ENCODE data around the gene FNDC5. TPM values are rescaled to one million over a fixed set of nuclear protein-coding genes. Genes with fewer than 3 reads are reported as not detected.

The FNDC5 gene
- total RNA-seq, 1 experiment from 2014 or later, result 4.5 TPM

DNA sequence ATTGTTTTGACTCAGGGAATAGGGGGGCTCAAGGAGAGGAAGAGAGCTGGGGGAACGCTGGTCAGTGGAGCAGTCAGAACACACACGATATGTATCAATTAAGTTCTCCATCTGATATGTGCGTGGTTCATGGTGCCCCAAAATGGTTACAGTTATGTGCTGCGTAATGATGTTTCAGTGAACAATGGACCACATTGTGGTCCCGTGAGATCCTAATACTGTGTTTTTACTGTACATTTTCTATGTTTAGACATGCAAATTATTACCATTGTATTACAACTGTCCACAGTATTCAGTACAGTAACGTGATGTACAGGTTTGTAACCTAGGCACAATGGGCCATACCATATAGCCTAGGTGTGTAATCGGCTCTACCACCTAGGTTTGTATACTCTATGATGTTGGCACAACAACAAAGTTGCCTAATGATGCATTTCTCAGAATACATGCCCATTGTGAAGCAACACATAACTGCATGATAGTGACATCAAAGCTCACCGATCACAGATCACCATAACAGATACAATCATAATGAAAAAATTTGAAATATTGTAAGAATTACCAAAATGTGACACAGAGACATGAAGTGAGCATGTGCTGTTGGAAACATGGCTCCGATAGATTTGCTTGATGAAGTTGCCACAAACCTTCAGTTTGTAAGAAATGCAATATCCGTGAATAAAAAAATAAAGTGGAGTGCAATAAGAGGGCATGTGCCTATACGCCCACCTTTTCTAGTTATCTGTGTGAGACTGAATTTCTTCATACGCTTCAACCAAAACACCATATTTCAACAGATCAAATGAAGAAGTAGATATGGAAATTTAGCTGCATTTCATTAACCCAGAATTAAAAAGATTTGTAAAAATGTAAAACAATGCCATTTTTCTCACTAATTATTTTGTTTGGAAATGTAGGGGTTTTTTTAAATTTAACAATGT, 45.3 kb upstream of the FNDC5 start:
- H3K4me1 Mint-ChIP-seq, result no peaks in the 10 kb centered on the region
- no peak overlapping the region for H2AK5ac ChIP-seq (ENCODE audit: insufficient read length, low read length)

More for the DNA sequence above, 45.3 kb upstream of the FNDC5 start:
- H3K79me1 ChIP-seq (ENCODE audit: insufficient read depth, low read depth, low read length, poor library complexity, severe bottlenecking), result no peaks in the 10 kb centered on the region
- no peak overlapping the region for H3K9ac ChIP-seq (ENCODE audit: extremely low read depth, insufficient read length, low read length)
- H3K56ac ChIP-seq (ENCODE audit: insufficient read length, low read depth, low read length), result no peak overlapping the region
- H3K4me1 ChIP-seq (ENCODE audit: insufficient read depth, low read length), result no peaks in the 10 kb centered on the region
- Mint-ChIP-seq H3K36me3 (ENCODE audit: insufficient read depth in 1 of 3, low read depth in 3 of 3) (no peaks in the 10 kb centered on the region), H3K4me3 (no peak overlapping the region), H3K27ac (no peak overlapping the region), H3K27me3 (ENCODE audit: low read depth) (peaks cover 25% of the 10 kb centered on the region), H3K9me3 (no peaks in the 10 kb centered on the region)
- no peak overlapping the region for H2BK12ac ChIP-seq (ENCODE audit: insufficient read length, low read depth, low read length)
- TF ChIP-seq CTCF (conservative IDR thresholded peaks at IDR 0.05), result no peak
- no peak overlapping the region for H2BK20ac ChIP-seq (ENCODE audit: low read depth, low read length, poor library complexity, severe bottlenecking)
- no peak overlapping the region for H4K91ac ChIP-seq (ENCODE audit: insufficient read length, low read depth, low read length)
- DNase-seq, result no peak
- no peaks in the 10 kb centered on the region for H3K27me3 ChIP-seq (ENCODE audit: insufficient read depth, low read length)
- H3K18ac ChIP-seq (ENCODE audit: insufficient read length, low read depth, low read length), result no peak overlapping the region
- H3K9me3 ChIP-seq (ENCODE audit: control insufficient read depth, low read depth, low read length), result no peaks in the 10 kb centered on the region
- no peaks in the 10 kb centered on the region for H4K20me1 ChIP-seq (ENCODE audit: control insufficient read depth, insufficient read depth, insufficient read length)
- no peak overlapping the region for H3K23ac ChIP-seq (ENCODE audit: insufficient read length, low read depth, low read length)
- H2BK15ac ChIP-seq (ENCODE audit: low read depth, low read length), result no peak overlapping the region
- no peak overlapping the region for H2BK120ac ChIP-seq (ENCODE audit: low read depth, low read length, poor library complexity, severe bottlenecking)
- H3T11ph ChIP-seq (ENCODE audit: low read length), result no peak overlapping the region
- no peaks in the 10 kb centered on the region for H3K79me2 ChIP-seq (ENCODE audit: insufficient read depth, low read length)
- H2BK5ac ChIP-seq (ENCODE audit: insufficient read length, low read length), result no peak overlapping the region
- H2AFZ ChIP-seq (ENCODE audit: low read length), result no peak overlapping the region
- H3K27ac ChIP-seq (ENCODE audit: insufficient read length, low read depth, low read length), result no peak overlapping the region
- no peaks in the 10 kb centered on the region for H3K23me2 ChIP-seq (ENCODE audit: insufficient read length, low read depth, low read length, poor library complexity, severe bottlenecking)
- no peak overlapping the region for H3K14ac ChIP-seq (ENCODE audit: insufficient read depth, low read length)
- no peak overlapping the region for H3K4me2 ChIP-seq (ENCODE audit: insufficient read depth, insufficient read length, low read length)
- H4K5ac ChIP-seq (ENCODE audit: insufficient read length, low read depth, low read length), result no peak overlapping the region
- no CpG with 5 or more reads among the region's 12 CpGs for WGBS (ENCODE audit: extremely low coverage, insufficient read length, low lambda C conversion rate)
- no peak overlapping the region for H3K4ac ChIP-seq (ENCODE audit: low read depth, low read length)
- H4K8ac ChIP-seq (replicated peaks; ENCODE audit: insufficient read length, low read depth, low read length), result no peak overlapping the region
